Metanephros (tissue), 2 donors: ENCODE measurements around the gene SLC9A3. TPM values are rescaled to one million over a fixed set of nuclear protein-coding genes. Genes with fewer than 3 reads are reported as not detected.

Experiments used
- small RNA-seq: library from RNA; depleted of rRNA; stranded (forward); fragments of <200 nt; gene quantifications from one replicate; pipeline ENCODE3, GENCODE V24; 2014; ENCODE audit warnings: low replicate concordance
- total RNA-seq: library from RNA; depleted of rRNA; stranded (reverse); fragments of >200 nt; gene quantifications from one replicate; pipeline ENCODE4 v1.2.3, GENCODE V29; 2014

SLC9A3 gene
- total RNA-seq: 44.5 TPM

DNA sequence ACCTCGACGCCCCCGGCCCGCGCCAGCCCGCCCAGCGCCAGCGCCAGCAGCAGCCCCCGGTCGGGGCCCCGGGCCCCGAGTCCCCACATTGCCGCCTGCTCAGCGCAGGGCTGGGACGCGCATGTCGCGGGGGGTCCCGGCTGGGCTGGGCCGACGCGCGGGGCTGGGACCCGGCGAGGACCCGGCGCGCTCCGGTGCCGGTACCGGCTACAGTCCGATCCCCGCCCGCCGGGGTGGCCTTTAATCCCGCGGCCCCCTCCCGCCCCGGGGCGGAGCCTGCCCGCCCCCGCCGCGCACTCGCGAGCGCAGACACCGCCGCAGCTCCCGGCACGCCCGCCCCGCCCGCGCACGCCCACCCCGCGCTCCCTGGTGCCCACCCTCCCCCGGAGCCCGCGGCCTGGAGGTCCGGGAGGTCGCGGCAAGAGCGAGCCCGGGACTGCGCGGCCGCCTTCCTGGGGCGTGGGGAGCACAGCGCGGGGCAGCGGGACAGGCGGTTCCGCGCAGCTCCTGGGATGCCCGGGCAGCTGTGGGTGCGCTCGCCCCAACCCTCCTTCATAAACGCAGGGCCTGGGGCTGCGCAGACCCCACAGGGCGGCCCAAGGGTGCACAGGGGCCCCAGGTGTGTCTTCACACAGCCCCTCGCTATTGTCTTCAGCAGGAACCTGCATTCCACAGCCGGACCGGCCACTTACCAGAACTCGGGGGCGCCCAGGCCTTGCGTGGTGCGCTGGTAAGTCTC lies at the start of gene SLC9A3:
TSS of gene SLC9A3 (minus strand) at position 216 of the 739 bp plus-strand sequence.

DNA sequence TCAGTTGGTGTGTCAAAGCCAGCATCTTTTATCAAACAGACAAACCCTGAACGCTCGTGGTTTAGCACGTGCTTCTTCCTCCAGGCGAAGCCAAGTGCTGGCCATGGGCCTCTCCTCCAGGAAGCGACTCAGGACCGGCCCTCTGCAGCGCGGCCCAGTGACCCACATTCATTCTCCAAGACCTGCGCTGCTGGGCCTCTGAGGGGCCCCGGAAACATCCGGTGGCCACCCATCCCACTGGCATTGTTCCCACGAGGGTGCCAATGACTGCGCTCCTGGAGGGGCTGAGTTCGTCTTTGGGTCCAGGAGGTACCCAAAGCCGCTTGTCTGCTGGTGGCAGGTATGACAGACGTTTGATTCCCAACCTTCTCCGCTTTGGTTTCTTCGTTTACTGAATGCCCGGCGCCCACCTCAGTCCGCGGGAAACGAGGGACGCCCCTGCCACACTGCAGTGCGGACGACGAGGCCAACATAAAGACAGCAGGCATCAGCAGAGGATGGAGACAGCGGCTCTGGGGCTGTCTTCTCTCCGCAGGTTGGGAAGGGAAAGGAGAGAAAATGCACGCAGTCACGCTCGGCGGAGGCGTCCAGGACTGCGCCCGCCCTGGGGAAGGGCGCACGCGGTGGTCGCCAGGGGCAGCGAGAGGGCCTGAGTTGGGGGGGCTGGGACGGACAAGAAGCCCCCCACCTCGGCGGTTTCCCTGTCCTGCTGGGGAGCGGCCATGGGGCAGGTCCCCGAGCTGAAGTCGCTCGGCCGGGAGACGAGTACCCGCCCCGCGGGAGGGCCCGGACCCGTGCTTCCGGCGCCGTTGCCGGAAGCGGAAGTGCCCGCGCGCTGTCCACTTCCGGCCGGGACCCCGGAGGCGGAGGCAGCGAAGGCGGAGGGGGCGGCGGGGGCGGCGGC lies 81.7 kb downstream of the SLC9A3 start, which contains the start of gene EXOC3:
TSS of gene EXOC3 (plus strand) at position 842 of the 904 bp plus-strand sequence. CDS start 3,030 bp downstream, outside the sequence.

Small RNA genes within 50 kb of the gene (small RNA-seq; reads per million reads assigned to genes)
- not detected for gene MIR4456

Other genes starting within 250 kb of the SLC9A3 start
- 6.4 TPM for gene AHRR, start 202.7 kb downstream of the SLC9A3 start, total RNA-seq
- gene EXOC3, start 81.3 kb downstream of the SLC9A3 start, total RNA-seq: 55.2 TPM
- gene CEP72, start 87.9 kb upstream of the SLC9A3 start, total RNA-seq: 11.7 TPM
- gene TPPP, start 168.9 kb upstream of the SLC9A3 start, total RNA-seq: 6.4 TPM